A673 (cell line): ENCODE measurements around the gene MAP3K7CL.

Source experiments
- EZH2 ChIP-seq: fragments of 200-600 bp; sonication (generic); IDR thresholded peaks from 2 replicates; pipeline ENCODE4 v1.6.1; 2017; ENCODE audit warnings: borderline replicate concordance, low read depth, mild to moderate bottlenecking, mixed read lengths, antibody characterized with exemption, low read length; ENCODE audit not compliant: poor library complexity, severe bottlenecking
- TF ChIP-seq, protein P1 (sequence below): fragments of 300-800, 200-600 bp; sonication (generic); conservative IDR thresholded peaks from 2 replicates; pipeline ENCODE4 v1.5.1; 2017; ENCODE audit warnings: low read depth, mild to moderate bottlenecking, antibody characterized with exemption, low read length, moderate library complexity, mixed read lengths

DNA sequence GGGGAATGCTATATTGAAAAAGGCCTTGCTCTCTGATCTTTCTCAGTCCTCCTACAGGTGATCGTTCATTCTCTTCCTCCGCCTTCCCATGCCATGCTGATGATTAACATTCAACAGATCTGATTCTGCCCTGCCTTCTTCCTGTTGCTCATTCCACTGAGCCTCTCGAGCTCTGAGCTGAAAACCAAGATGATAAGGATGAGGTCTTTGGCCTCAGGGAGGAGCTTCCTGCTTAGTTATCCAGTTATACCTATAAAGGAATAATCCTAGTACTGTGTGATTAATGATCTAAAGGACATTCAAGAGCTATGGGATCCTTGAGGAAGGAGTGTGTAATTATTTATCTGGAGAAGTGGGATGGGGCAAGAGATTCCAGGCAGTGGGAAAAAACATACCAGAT, 25.2 kb upstream of the MAP3K7CL start:
- TF ChIP-seq EZH2: no peak
- TF ChIP-seq, protein P1, sequence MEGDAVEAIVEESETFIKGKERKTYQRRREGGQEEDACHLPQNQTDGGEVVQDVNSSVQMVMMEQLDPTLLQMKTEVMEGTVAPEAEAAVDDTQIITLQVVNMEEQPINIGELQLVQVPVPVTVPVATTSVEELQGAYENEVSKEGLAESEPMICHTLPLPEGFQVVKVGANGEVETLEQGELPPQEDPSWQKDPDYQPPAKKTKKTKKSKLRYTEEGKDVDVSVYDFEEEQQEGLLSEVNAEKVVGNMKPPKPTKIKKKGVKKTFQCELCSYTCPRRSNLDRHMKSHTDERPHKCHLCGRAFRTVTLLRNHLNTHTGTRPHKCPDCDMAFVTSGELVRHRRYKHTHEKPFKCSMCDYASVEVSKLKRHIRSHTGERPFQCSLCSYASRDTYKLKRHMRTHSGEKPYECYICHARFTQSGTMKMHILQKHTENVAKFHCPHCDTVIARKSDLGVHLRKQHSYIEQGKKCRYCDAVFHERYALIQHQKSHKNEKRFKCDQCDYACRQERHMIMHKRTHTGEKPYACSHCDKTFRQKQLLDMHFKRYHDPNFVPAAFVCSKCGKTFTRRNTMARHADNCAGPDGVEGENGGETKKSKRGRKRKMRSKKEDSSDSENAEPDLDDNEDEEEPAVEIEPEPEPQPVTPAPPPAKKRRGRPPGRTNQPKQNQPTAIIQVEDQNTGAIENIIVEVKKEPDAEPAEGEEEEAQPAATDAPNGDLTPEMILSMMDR: no peak
